Skeletal muscle tissue (tissue), 4 donors: Measurements from ENCODE around the gene VTI1A. TPM values are rescaled to one million over a fixed set of nuclear protein-coding genes. Genes with fewer than 3 reads are reported as not detected.
A peak's percentile ranks its signal among the peaks of the same experiment; 100 is the strongest.

Experiments
- H3K27ac ChIP-seq: one replicate; pipeline ENCODE4 v1.7.0; 2013; ENCODE audit warnings: mild to moderate bottlenecking, low read depth, low read length, inconsistent platforms
- H3K27me3 ChIP-seq, 3 donors: one replicate each; pipeline ENCODE4 v1.7.0; 2013; ENCODE audit warnings: low read length in 3 of 3; ENCODE audit not compliant: control insufficient read depth in 3 of 3, insufficient read depth in 3 of 3
- H3K36me3 ChIP-seq, 3 donors: one replicate each; pipeline ENCODE4 v1.7.0; 2013; ENCODE audit warnings: low read length in 3 of 3; ENCODE audit not compliant: control insufficient read depth in 3 of 3, insufficient read depth in 3 of 3
- H3K4me1 ChIP-seq, 3 donors: one replicate each; pipeline ENCODE4 v1.7.0; 2013; ENCODE audit warnings: low read length in 3 of 3, mild to moderate bottlenecking in 3 of 3; ENCODE audit not compliant: control insufficient read depth in 3 of 3, insufficient read depth in 3 of 3
- H3K4me3 ChIP-seq, 3 donors: one replicate each; pipeline ENCODE4 v1.7.0; 2013; ENCODE audit warnings: low read length in 3 of 3
- H3K9ac ChIP-seq, 3 donors: one replicate each; pipeline ENCODE4 v1.7.0; 2013; ENCODE audit warnings: low read length in 3 of 3, mild to moderate bottlenecking in 3 of 3, moderate library complexity in 2 of 3, low read depth in 1 of 3
- H3K9me3 ChIP-seq, 3 donors: one replicate each; pipeline ENCODE4 v1.7.0; 2013; ENCODE audit warnings: low read length in 3 of 3; ENCODE audit not compliant: control insufficient read depth in 3 of 3
- total RNA-seq: library from RNA; depleted of rRNA; stranded (reverse); fragments of >200 nt; gene quantifications from one replicate; pipeline ENCODE4 v1.2.3, GENCODE V29; 2014
- donor health status: Osteomylitis.

Gene VTI1A
- total RNA-seq, 1 donor from 2014 or later, result 18.3 TPM

- H3K27ac ChIP-seq, result no peak overlapping the region
- no peak overlapping the region for H3K9ac ChIP-seq
- H3K27me3 ChIP-seq, result no peaks in the 10 kb centered on the region
- H3K36me3 ChIP-seq, result no peaks in the 10 kb centered on the region
- no peaks in the 10 kb centered on the region for H3K9me3 ChIP-seq
- H3K4me3 ChIP-seq, result peak overlapping the region in 1 of 3 donors; percentile 10
- H3K4me1 ChIP-seq, result peaks cover 7 to 12% (median 7%) of the 10 kb centered on the region in 3 donors
These were observed 285.4 kb downstream of the VTI1A start for GRCh38 chr10:112732277-112732921.

- Histone ChIP-seq H3K9me3 (no peaks in the 10 kb centered on the region), H3K9ac (no peak overlapping the region), H3K27ac (no peak overlapping the region), H3K36me3 (no peaks in the 10 kb centered on the region), H3K4me1 (peaks cover 7 to 12% (median 7%) of the 10 kb centered on the region in 3 donors), H3K27me3 (no peaks in the 10 kb centered on the region), H3K4me3 (no peak overlapping the region)
These were observed 288.2 kb downstream of the VTI1A start for GRCh38 chr10:112735041-112735695.

GRCh38 chr10:112738606-112739591 is 291.9 kb downstream of the VTI1A start:
- Histone ChIP-seq H3K4me3 (no peak overlapping the region), H3K27ac (no peak overlapping the region), H3K9me3 (no peaks in the 10 kb centered on the region), H3K36me3 (no peaks in the 10 kb centered on the region), H3K27me3 (no peaks in the 10 kb centered on the region), H3K9ac (no peak overlapping the region), H3K4me1 (peaks cover 0 to 4% (median 2%) of the 10 kb centered on the region in 3 donors)

- peaks cover 0 to 4% (median 2%) of the 10 kb centered on the region in 3 donors for H3K4me1 ChIP-seq
- no peaks in the 10 kb centered on the region for H3K9me3 ChIP-seq
- H3K9ac ChIP-seq, result no peak overlapping the region
- no peaks in the 10 kb centered on the region for H3K27me3 ChIP-seq
- H3K27ac ChIP-seq, result no peak overlapping the region
- no peak overlapping the region for H3K4me3 ChIP-seq
- no peaks in the 10 kb centered on the region for H3K36me3 ChIP-seq
These were observed 292.8 kb downstream of the VTI1A start for GRCh38 chr10:112739592-112740353.

- H3K27ac ChIP-seq, result no peak overlapping the region
- peaks cover 0 to 4% (median 2%) of the 10 kb centered on the region in 3 donors for H3K4me1 ChIP-seq
- H3K9me3 ChIP-seq, result no peaks in the 10 kb centered on the region
These were observed 294.9 kb downstream of the VTI1A start for GRCh38 chr10:112741830-112742402.

GRCh38 chr10:112744181-112745096 is 297.4 kb downstream of the VTI1A start:
- no peak overlapping the region for H3K9ac ChIP-seq
- no peaks in the 10 kb centered on the region for H3K27me3 ChIP-seq
- H3K9me3 ChIP-seq, result no peaks in the 10 kb centered on the region
- peaks cover 0 to 4% (median 2%) of the 10 kb centered on the region in 3 donors for H3K4me1 ChIP-seq
- no peak overlapping the region for H3K27ac ChIP-seq
- H3K36me3 ChIP-seq, result peaks cover 0 to 3% (median 0%) of the 10 kb centered on the region in 3 donors
- H3K4me3 ChIP-seq, result no peak overlapping the region

More at GRCh38 chr10:112741830-112742402, 294.9 kb downstream of the VTI1A start:
- H3K36me3 ChIP-seq, result peaks cover 0 to 3% (median 0%) of the 10 kb centered on the region in 3 donors
- no peak overlapping the region for H3K9ac ChIP-seq
- no peak overlapping the region for H3K4me3 ChIP-seq
- no peaks in the 10 kb centered on the region for H3K27me3 ChIP-seq

GRCh38 chr10:112746329-112746728 is 299.3 kb downstream of the VTI1A start:
- no peak overlapping the region for H3K9ac ChIP-seq

GRCh38 chr10:112750427-112751167 is 303.6 kb downstream of the VTI1A start:
- Histone ChIP-seq H3K4me1 (no peaks in the 10 kb centered on the region), H3K4me3 (no peak overlapping the region), H3K9me3 (no peaks in the 10 kb centered on the region)

More at GRCh38 chr10:112746329-112746728, 299.3 kb downstream of the VTI1A start:
- Histone ChIP-seq H3K4me1 (peaks cover 0 to 4% (median 2%) of the 10 kb centered on the region in 3 donors), H3K9me3 (no peaks in the 10 kb centered on the region), H3K27me3 (no peaks in the 10 kb centered on the region), H3K4me3 (no peak overlapping the region), H3K27ac (no peak overlapping the region), H3K36me3 (peaks cover 0 to 3% (median 0%) of the 10 kb centered on the region in 3 donors)

More at GRCh38 chr10:112750427-112751167, 303.6 kb downstream of the VTI1A start:
- Histone ChIP-seq H3K27me3 (no peaks in the 10 kb centered on the region), H3K36me3 (no peaks in the 10 kb centered on the region), H3K9ac (no peak overlapping the region), H3K27ac (no peak overlapping the region)
